ENCODE results near the gene ATXN7L1.

The ATXN7L1 gene

GRCh38 chr7:105580022-105580740 lies 296.2 kb downstream of the ATXN7L1 start:
- DNase-seq (ENCODE audit: low spot score), result no peak

GRCh38 chr7:105578496-105578895 lies 297.9 kb downstream of the ATXN7L1 start:
- DNase-seq (ENCODE audit: low spot score), result no peak

GRCh38 chr7:105577251-105577650 lies 299.1 kb downstream of the ATXN7L1 start:
- DNase-seq (ENCODE audit: low spot score), result no peak

GRCh38 chr7:105571891-105572290 lies 304.5 kb downstream of the ATXN7L1 start:
- no peak for DNase-seq (ENCODE audit: low spot score)

- no peak for DNase-seq (ENCODE audit: low spot score)
Measured at GRCh38 chr7:105567821-105568220, 308.6 kb downstream of the ATXN7L1 start.

- DNase-seq (ENCODE audit: low spot score), result no peak
Measured at GRCh38 chr7:105567024-105567423, 309.4 kb downstream of the ATXN7L1 start.

- no peak for DNase-seq (ENCODE audit: low spot score)
Measured at GRCh38 chr7:105565190-105565589, 311.2 kb downstream of the ATXN7L1 start.

- DNase-seq (ENCODE audit: low spot score), result no peak
Measured at GRCh38 chr7:105559926-105560325, 316.5 kb downstream of the ATXN7L1 start.
